GM23338 (cell line): ENCODE data around the gene C11orf52.

ENCODE experiments used
- CTCF ChIP-seq, 2 experiments: fragments of 200-600 bp in 1 of 2; sonication (generic) in 1 of 2; conservative IDR thresholded peaks; 2 replicates each; pipeline versions ENCODE4 v1.5.1 to v1.6.1; 2016 to 2017; ENCODE audit warnings: antibody characterized with exemption in 2 of 2, low read depth in 2 of 2, mild to moderate bottlenecking in 2 of 2, moderate library complexity in 1 of 2
- EZH2 ChIP-seq: fragments of 200-600 bp; sonication (generic); IDR thresholded peaks from one replicate; pipeline ENCODE4 v1.8.0; 2017; ENCODE audit warnings: antibody characterized with exemption, mild to moderate bottlenecking, low read depth; ENCODE audit not compliant: unreplicated experiment
- POLR2AphosphoS5 ChIP-seq: IDR thresholded peaks from 2 replicates; pipeline ENCODE4 v1.6.1; 2016; ENCODE audit warnings: antibody characterized with exemption, low read depth
- REST ChIP-seq: IDR thresholded peaks from one replicate; pipeline ENCODE4 v1.6.1; 2018; ENCODE audit warnings: antibody characterized with exemption; ENCODE audit not compliant: unreplicated experiment

GRCh38 chr11:111976119-111976766 lies 57.5 kb downstream of the C11orf52 start:
- TF ChIP-seq EZH2 = no peak
- no peak for TF ChIP-seq CTCF (conservative IDR thresholded peaks at IDR 0.05; ENCODE audit: low read depth in 2 of 2)
- TF ChIP-seq POLR2AphosphoS5 = no peak
- no peak for TF ChIP-seq REST
